HT-29 (cell line): Measurements from ENCODE around the gene NTRK1. TPM values are rescaled to one million over a fixed set of nuclear protein-coding genes. Genes with fewer than 3 reads are reported as not detected.

Source experiments
- total RNA-seq: library from RNA; depleted of rRNA; stranded (reverse); fragments of >200 nt; shearing (Covaris generic); gene quantifications from 2 replicates; pipeline ENCODE4 v1.2.3, GENCODE V29; 2014; rRNA removed

NTRK1 gene
- total RNA-seq, 1 experiment from 2014 or later: not detected

Other genes with a start within 250 kb of the NTRK1 start
- gene HAPLN2, start 241.4 kb upstream of the NTRK1 start, total RNA-seq: 0.10 TPM in 1 of 2 replicates, not detected in the other
- not detected in 2 replicates for gene BCAN, start 218.7 kb upstream of the NTRK1 start, total RNA-seq
- gene NES, start 183.5 kb upstream of the NTRK1 start, total RNA-seq: 0.31 and 0.44 TPM in 2 replicates
- gene CRABP2, start 155.3 kb upstream of the NTRK1 start, total RNA-seq: 289 and 312 TPM in 2 replicates
- gene METTL25B, start 132.4 kb upstream of the NTRK1 start, total RNA-seq: 30.0 and 30.3 TPM in 2 replicates
- gene ISG20L2, start 132.1 kb upstream of the NTRK1 start, total RNA-seq: 30.8 and 33.2 TPM in 2 replicates
- 111 and 115 TPM in 2 replicates for gene MRPL24, start 119.8 kb upstream of the NTRK1 start, total RNA-seq
- gene HDGF, start 109.2 kb upstream of the NTRK1 start, total RNA-seq: 490 and 566 TPM in 2 replicates
- gene PRCC, start 93.3 kb upstream of the NTRK1 start, total RNA-seq: 61.1 and 61.2 TPM in 2 replicates
- gene SH2D2A, start 44.0 kb upstream of the NTRK1 start, total RNA-seq: 5.4 and 11.3 TPM in 2 replicates
- gene INSRR, start 1.7 kb upstream of the NTRK1 start, total RNA-seq: 0.03 TPM in 1 of 2 replicates, not detected in the other
- gene PEAR1, start 32.9 kb downstream of the NTRK1 start, total RNA-seq: 1.2 and 1.4 TPM in 2 replicates
- not detected in 2 replicates for gene LRRC71, start 59.8 kb downstream of the NTRK1 start, total RNA-seq
- gene ARHGEF11, start 184.9 kb downstream of the NTRK1 start, total RNA-seq: 24.9 and 28.6 TPM in 2 replicates
- gene ETV3L, start 238.9 kb downstream of the NTRK1 start, total RNA-seq: not detected in 2 replicates